Adrenal gland (tissue), 5 donors: ENCODE measurements around the gene ZNF260.

Experiments
- CTCF ChIP-seq, 6 experiments: fragments of 450-650 bp in 4 of 6; fragments of 200-600 bp in 2 of 6; sonication (generic) in 1 of 6; IDR thresholded peaks; 1 replicate in 5 of 6; 2 replicates in 1 of 6; pipeline versions ENCODE4 v1.5.1 to v1.8.0; 2016 to 2021; ENCODE audit warnings: antibody characterized with exemption in 6 of 6, mild to moderate bottlenecking in 2 of 6, moderate library complexity in 1 of 6
- POLR2A ChIP-seq, 2 donors: fragments of 450-650 bp; IDR thresholded peaks; one replicate each; pipeline ENCODE4 v1.6.1; 2017; ENCODE audit warnings: antibody characterized with exemption in 2 of 2, mild to moderate bottlenecking in 2 of 2, moderate library complexity in 1 of 2
- donor health status: DM: no; HTN: no; CAD: no.

GRCh38 chr19:36524617-36525016 lies 3.5 kb downstream of the ZNF260 start:
- no peak for TF ChIP-seq CTCF (IDR thresholded peaks at IDR 0.05)
- no peak for TF ChIP-seq POLR2A (IDR thresholded peaks at IDR 0.05)
